HCT116 (cell line): ENCODE measurements around the gene ATXN7L2. TPM values are rescaled to one million over a fixed set of nuclear protein-coding genes. Genes with fewer than 3 reads are reported as not detected.
"Not testable (repeated sequence)": the region's sequence is repeated elsewhere in the genome, so short reads cannot be mapped to it uniquely, and the experiment has no call there.

ENCODE experiments used
- ATAC-seq: fragments of 200-7000 bp; cut with Tn5 transposase; 2 replicates; pipeline ENCODE4 v1.9.1; 2020; ENCODE audit warnings: mild to moderate bottlenecking, moderate library complexity
- BruUV-seq: library from RNA; stranded (reverse); fragments of 400-500 nt; replicated peaks from 2 replicates; lab custom pipeline; 2021; lab: Mats Ljungman, UMichigan
- CTCF ChIA-PET: fragments of 300-600 bp; sonication (Branson Sonifier 250); formaldehyde crosslinking; loops from one replicate; lab custom pipeline; 2021; ENCODE audit warnings: antibody characterized with exemption; lab: Charles Lee
- POLR2A ChIA-PET: fragments of 300-600, 350-600 bp; sonication (Branson Sonifier 250); formaldehyde crosslinking; loops from one replicate; lab custom pipeline; 2021; ENCODE audit warnings: antibody characterized with exemption; lab: Charles Lee
- RAD21 ChIA-PET, 2 experiments: fragments of 300-600 bp; sonication (Branson Sonifier 250); formaldehyde crosslinking; loops; one replicate each; lab custom pipeline; 2023; ENCODE audit warnings: low total read pairs in 2 of 2; ENCODE audit not compliant: uncharacterized antibody in 2 of 2, unreplicated experiment in 2 of 2, low non-redundant PET in 1 of 2; lab: Charles Lee
- DNase-seq: peaks from one replicate; pipeline ENCODE4 v3.0.0-alpha.2; 2010; ENCODE audit warnings: low read depth, low spot score
- H2AFZ ChIP-seq: fragments of 200-600 bp; shearing (Covaris generic), sonication (generic); 2 replicates; pipeline ENCODE4 v1.6.1; 2017; ENCODE audit warnings: low read depth, mixed run types, mixed read lengths, antibody characterized with exemption, low read length; ENCODE audit not compliant: poor library complexity, severe bottlenecking
- H3K27ac ChIP-seq: 2 replicates; pipeline ENCODE4 v1.5.1; 2012; ENCODE audit warnings: low read depth, low read length
- H3K27me3 ChIP-seq: fragments of 200-600 bp; sonication (generic); 2 replicates; pipeline ENCODE4 v1.6.1; 2016; ENCODE audit warnings: mixed run types, low read length, mixed read lengths; ENCODE audit not compliant: insufficient read depth
- H3K36me3 ChIP-seq, 2 experiments: fragments of 200-500 bp in 1 of 2; fragments of 200-600 bp in 1 of 2; sonication (Bioruptor generic) in 1 of 2; sonication (generic) in 1 of 2; 2 replicates each; pipeline versions ENCODE4 v1.5.1 to v1.6.1; 2014 to 2016; ENCODE audit warnings: low read length in 2 of 2, inconsistent platforms in 1 of 2, mixed read lengths in 1 of 2, mixed run types in 1 of 2; ENCODE audit not compliant: insufficient read depth in 2 of 2, control insufficient read depth in 1 of 2
- H3K4me1 ChIP-seq, 2 experiments: fragments of 200-600 bp in 1 of 2; sonication (generic) in 1 of 2; 2 replicates each; pipeline versions ENCODE4 v1.5.1 to v1.6.1; 2012 to 2017; ENCODE audit warnings: low read length in 2 of 2, inconsistent platforms in 1 of 2, mild to moderate bottlenecking in 1 of 2, mixed read lengths in 1 of 2, mixed run types in 1 of 2, moderate library complexity in 1 of 2; ENCODE audit not compliant: insufficient read depth in 2 of 2, control insufficient read depth in 1 of 2
- H3K4me2 ChIP-seq: fragments of 200-600 bp; sonication (generic); 2 replicates; pipeline ENCODE4 v1.6.1; 2017; ENCODE audit warnings: mixed run types, low read length, mixed read lengths
- H3K4me3 ChIP-seq, 2 experiments: fragments of 200-600 bp in 1 of 2; sonication (generic) in 1 of 2; replicated peaks in 1 of 2; 2 replicates each; pipeline ENCODE4 v1.5.1; 2011 to 2016; ENCODE audit warnings: low read length in 2 of 2, control low read depth in 1 of 2, low read depth in 1 of 2, mild to moderate bottlenecking in 1 of 2, mixed read lengths in 1 of 2, mixed run types in 1 of 2
- H3K79me2 ChIP-seq: fragments of 200-600 bp; sonication (generic); 2 replicates; pipeline ENCODE4 v1.6.1; 2017; ENCODE audit warnings: mild to moderate bottlenecking, mixed run types, low read length, moderate library complexity, mixed read lengths; ENCODE audit not compliant: insufficient read depth
- H3K9ac ChIP-seq: fragments of 200-600 bp; sonication (generic); 2 replicates; pipeline ENCODE4 v1.6.1; 2016; ENCODE audit warnings: low read length, mixed read lengths
- H3K9me2 ChIP-seq: fragments of 200-600 bp; sonication (generic), shearing (Covaris generic); 2 replicates; pipeline ENCODE4 v1.6.1; 2017; ENCODE audit warnings: mixed run types, mild to moderate bottlenecking, moderate library complexity; ENCODE audit not compliant: insufficient read depth
- H3K9me3 ChIP-seq, 2 experiments: fragments of 200-500 bp in 1 of 2; fragments of 200-600 bp in 1 of 2; sonication (Bioruptor generic) in 1 of 2; sonication (generic) in 1 of 2; 2 replicates each; pipeline ENCODE4 v1.6.1; 2014 to 2017; ENCODE audit warnings: low read length in 2 of 2, mixed read lengths in 2 of 2, inconsistent platforms in 1 of 2, low read depth in 1 of 2, mild to moderate bottlenecking in 1 of 2, mixed run types in 1 of 2, moderate library complexity in 1 of 2; ENCODE audit not compliant: control insufficient read depth in 1 of 2, insufficient read depth in 1 of 2
- H4K20me1 ChIP-seq: fragments of 200-600 bp; sonication (generic), shearing (Covaris generic); 2 replicates; pipeline ENCODE4 v1.6.1; 2017; ENCODE audit warnings: mixed run types, mild to moderate bottlenecking, moderate library complexity; ENCODE audit not compliant: insufficient read depth
- CEBPB ChIP-seq: IDR thresholded peaks from 2 replicates; pipeline ENCODE4 v1.6.1; 2012; ENCODE audit warnings: low read depth
- ELF1 ChIP-seq: IDR thresholded peaks from 2 replicates; pipeline ENCODE4 v1.6.1; 2012; ENCODE audit warnings: low read depth, borderline replicate concordance
- EZH2phosphoT487 ChIP-seq: fragments of 200-600 bp; IDR thresholded peaks from 2 replicates; pipeline ENCODE4 v1.6.1; 2018; ENCODE audit warnings: antibody characterized with exemption, borderline replicate concordance
- POLR2AphosphoS5 ChIP-seq: IDR thresholded peaks from 2 replicates; pipeline ENCODE4 v1.6.1; 2011; ENCODE audit warnings: mild to moderate bottlenecking, low read depth, low read length, moderate library complexity
- ZFX ChIP-seq: fragments of 450-650 bp; IDR thresholded peaks from 2 replicates; pipeline ENCODE4 v1.6.1; 2017
- intact Hi-C: fragments of 100-400 bp; cut with micrococcal nuclease; formaldehyde crosslinking; loops from 2 replicates; pipeline ENCODE4 v1.10.0; 2022
- total RNA-seq: library from RNA; stranded (reverse); gene quantifications from one replicate; pipeline ENCODE4 v1.2.1, GENCODE V29; 2021; ENCODE audit not compliant: unreplicated experiment
- TF ChIP-seq, protein P1 (sequence below): IDR thresholded peaks from 2 replicates; pipeline ENCODE4 v1.6.1; 2012
- TF ChIP-seq, protein P2 (sequence below), 3 experiments: fragments of 200-600 bp in 1 of 3; sonication (generic) in 1 of 3; IDR thresholded peaks in 2 of 3; conservative IDR thresholded peaks in 1 of 3; 2 replicates each; pipeline ENCODE4 v1.5.1; 2012 to 2017; ENCODE audit warnings: low read depth in 2 of 3, low read length in 2 of 3, antibody characterized with exemption in 1 of 3, borderline replicate concordance in 1 of 3, control low read depth in 1 of 3, mild to moderate bottlenecking in 1 of 3, mixed read lengths in 1 of 3, mixed run types in 1 of 3, moderate library complexity in 1 of 3; ENCODE audit not compliant: insufficient read depth in 1 of 3
- TF ChIP-seq, protein P3 (sequence below): IDR thresholded peaks from 2 replicates; pipeline ENCODE4 v1.6.1; 2011; ENCODE audit warnings: mild to moderate bottlenecking, low read length, moderate library complexity; ENCODE audit not compliant: insufficient replicate concordance; ENCODE audit errors: extremely low read depth

Gene ATXN7L2
- total RNA-seq, 1 experiment from 2014 or later: 7.2 TPM

DNA sequence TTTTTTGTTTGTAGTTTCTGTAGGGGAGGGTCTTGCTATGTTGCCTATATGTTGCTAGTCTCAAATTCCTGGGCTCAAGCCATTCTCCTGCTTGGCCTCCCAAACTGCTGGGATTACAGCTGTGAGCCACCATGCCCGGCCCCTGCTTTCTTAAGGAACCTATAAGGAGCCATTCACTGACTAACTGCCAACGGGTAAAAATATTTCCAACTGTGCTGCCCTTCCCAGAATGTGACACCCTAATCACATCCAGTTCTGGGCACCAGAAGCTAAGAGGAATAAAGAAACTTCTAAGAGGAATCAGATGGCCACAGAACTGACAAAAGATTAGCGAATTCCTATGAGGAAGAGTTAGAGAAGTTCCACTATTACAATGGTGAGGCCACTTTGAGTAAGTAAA, 10.9 kb upstream of the ATXN7L2 start:
- DNase-seq (no peak), ATAC-seq (no peak)
- Histone ChIP-seq H3K27ac (no peak overlapping the region), H3K9ac (no peak overlapping the region), H4K20me1 (no peaks in the 10 kb centered on the region), H3K4me3 (no peak overlapping the region), H3K4me1 (peaks cover 2 to 9% of the 10 kb centered on the region in 2 experiments; a peak in 3 of 4 replicates), H3K9me2 (no peaks in the 10 kb centered on the region), H3K79me2 (no peaks in the 10 kb centered on the region), H3K9me3 (no peaks in the 10 kb centered on the region), H3K27me3 (peaks cover 34% of the 10 kb centered on the region), H3K36me3 (no peaks in the 10 kb centered on the region), H3K4me2 (no peak overlapping the region), H2AFZ (no peak overlapping the region)
- ChIA-PET RAD21 (no interaction called here), CTCF (no interaction called here), POLR2A (no interaction called here)
- intact Hi-C loops: no loop called here
- TF ChIP-seq POLR2AphosphoS5: no peak
- TF ChIP-seq, protein P1, sequence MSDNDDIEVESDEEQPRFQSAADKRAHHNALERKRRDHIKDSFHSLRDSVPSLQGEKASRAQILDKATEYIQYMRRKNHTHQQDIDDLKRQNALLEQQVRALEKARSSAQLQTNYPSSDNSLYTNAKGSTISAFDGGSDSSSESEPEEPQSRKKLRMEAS: no peak
- TF ChIP-seq ELF1: no peak
- TF ChIP-seq, protein P2, sequence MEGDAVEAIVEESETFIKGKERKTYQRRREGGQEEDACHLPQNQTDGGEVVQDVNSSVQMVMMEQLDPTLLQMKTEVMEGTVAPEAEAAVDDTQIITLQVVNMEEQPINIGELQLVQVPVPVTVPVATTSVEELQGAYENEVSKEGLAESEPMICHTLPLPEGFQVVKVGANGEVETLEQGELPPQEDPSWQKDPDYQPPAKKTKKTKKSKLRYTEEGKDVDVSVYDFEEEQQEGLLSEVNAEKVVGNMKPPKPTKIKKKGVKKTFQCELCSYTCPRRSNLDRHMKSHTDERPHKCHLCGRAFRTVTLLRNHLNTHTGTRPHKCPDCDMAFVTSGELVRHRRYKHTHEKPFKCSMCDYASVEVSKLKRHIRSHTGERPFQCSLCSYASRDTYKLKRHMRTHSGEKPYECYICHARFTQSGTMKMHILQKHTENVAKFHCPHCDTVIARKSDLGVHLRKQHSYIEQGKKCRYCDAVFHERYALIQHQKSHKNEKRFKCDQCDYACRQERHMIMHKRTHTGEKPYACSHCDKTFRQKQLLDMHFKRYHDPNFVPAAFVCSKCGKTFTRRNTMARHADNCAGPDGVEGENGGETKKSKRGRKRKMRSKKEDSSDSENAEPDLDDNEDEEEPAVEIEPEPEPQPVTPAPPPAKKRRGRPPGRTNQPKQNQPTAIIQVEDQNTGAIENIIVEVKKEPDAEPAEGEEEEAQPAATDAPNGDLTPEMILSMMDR (IDR thresholded peaks at IDR 0.05 in 2 of 3, conservative IDR thresholded peaks at IDR 0.05 in 1 of 3; ENCODE audit: borderline replicate concordance in 1 of 3, insufficient read depth in 1 of 3, low read depth in 2 of 3, low read length in 2 of 3): no peak
- no peak for TF ChIP-seq CEBPB
- no peak for TF ChIP-seq ZFX
- TF ChIP-seq EZH2phosphoT487: no peak
- TF ChIP-seq, protein P3, sequence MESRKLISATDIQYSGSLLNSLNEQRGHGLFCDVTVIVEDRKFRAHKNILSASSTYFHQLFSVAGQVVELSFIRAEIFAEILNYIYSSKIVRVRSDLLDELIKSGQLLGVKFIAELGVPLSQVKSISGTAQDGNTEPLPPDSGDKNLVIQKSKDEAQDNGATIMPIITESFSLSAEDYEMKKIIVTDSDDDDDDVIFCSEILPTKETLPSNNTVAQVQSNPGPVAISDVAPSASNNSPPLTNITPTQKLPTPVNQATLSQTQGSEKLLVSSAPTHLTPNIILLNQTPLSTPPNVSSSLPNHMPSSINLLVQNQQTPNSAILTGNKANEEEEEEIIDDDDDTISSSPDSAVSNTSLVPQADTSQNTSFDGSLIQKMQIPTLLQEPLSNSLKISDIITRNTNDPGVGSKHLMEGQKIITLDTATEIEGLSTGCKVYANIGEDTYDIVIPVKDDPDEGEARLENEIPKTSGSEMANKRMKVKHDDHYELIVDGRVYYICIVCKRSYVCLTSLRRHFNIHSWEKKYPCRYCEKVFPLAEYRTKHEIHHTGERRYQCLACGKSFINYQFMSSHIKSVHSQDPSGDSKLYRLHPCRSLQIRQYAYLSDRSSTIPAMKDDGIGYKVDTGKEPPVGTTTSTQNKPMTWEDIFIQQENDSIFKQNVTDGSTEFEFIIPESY: no peak
- BruUV-seq: no TSS peak

DNA sequence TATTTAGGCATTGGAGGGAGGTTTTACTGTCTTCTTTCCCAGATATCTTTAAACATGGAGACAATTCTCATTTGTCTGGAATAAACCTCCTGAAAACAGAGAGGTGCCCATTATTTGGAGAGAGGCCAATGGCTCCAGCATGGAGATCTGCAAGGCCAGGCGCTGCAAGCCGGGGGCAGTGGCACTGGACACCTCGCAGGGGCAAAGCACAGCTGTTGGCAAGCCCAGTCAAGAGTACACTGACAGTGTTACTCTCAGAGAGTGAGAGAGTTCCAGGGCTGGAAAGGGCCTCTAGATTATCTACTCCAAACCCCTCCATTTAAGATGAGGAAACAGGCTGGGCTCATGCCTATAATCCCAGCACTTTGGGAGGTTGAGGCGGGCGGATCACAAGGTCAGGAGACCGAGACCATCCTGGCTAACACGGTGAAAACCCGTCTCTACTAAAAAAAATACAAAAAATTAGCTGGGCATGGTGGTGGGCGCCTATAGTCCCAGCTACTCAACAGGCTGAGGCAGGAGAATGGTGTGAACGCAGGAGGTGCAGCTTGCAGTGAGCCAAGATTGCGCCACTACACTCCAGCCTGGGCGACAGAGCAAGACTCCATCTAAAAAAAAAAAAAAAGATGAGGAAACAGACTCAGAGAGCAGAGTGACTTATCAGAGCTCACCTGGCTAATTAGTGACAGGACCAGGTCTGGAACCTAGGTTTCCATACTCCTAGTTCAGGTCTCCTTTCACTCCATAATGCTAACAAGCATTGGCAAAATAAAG, 10.2 kb upstream of the ATXN7L2 start:
- H4K20me1 ChIP-seq, H3K4me2 ChIP-seq, BruUV-seq, DNase-seq, H3K4me3 ChIP-seq, H3K9me2 ChIP-seq, intact Hi-C loops, H3K36me3 ChIP-seq, H3K79me2 ChIP-seq, H3K9me3 ChIP-seq, H2AFZ ChIP-seq, ATAC-seq, H3K27ac ChIP-seq, POLR2A ChIA-PET, H3K9ac ChIP-seq: not testable (repeated sequence)
- peaks cover 34% of the 10 kb centered on the region for H3K27me3 ChIP-seq
- ChIA-PET CTCF (interaction anchor here (0.8 kb wide), 1 partner anchor 17 kb away, joined by 4 read pairs; no protein-coding TSS in a partner anchor), RAD21 (interaction anchor here in 1 of 2 experiments (0.7 kb wide), 1 partner anchor 10 kb away, joined by 4 read pairs; no protein-coding TSS in a partner anchor)
- H3K4me1 ChIP-seq: peaks cover 3 to 11% of the 10 kb centered on the region in 2 experiments; a peak in 3 of 4 replicates
